Testis (tissue), 2 donors: ENCODE data around the gene FGF8.

ENCODE experiments used
- POLR2A ChIP-seq: fragments of 450-650 bp; IDR thresholded peaks from one replicate; pipeline ENCODE4 v1.6.1; 2017; ENCODE audit warnings: antibody characterized with exemption, mild to moderate bottlenecking, moderate library complexity
- TF ChIP-seq, protein P1 (sequence below), 3 experiments: fragments of 450-650 bp in 2 of 3; fragments of 200-600 bp in 1 of 3; sonication (generic) in 1 of 3; IDR thresholded peaks; one replicate each; pipeline ENCODE4 v1.5.1; 2016 to 2019; ENCODE audit warnings: antibody characterized with exemption in 3 of 3, mild to moderate bottlenecking in 2 of 3, moderate library complexity in 1 of 3

DNA sequence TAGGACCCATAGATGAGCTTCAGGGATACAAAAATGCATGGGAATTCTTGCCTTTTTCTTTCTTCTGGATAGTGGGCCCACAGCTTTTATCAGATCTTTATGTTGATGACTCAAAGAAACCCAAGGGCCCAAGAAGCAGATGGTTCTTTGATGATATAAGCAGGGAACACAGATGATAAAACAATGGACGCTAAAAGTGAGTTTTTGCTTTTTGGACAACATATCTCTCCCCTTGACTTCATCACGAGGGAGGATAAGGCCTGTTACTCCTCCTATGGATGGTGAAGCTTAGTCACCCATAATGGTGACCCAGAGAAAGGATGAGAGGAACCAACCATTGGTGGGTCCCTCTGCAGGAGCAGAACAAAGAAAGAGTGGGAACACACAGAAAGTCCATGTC, 48.8 kb upstream of the FGF8 start:
- TF ChIP-seq, protein P1, sequence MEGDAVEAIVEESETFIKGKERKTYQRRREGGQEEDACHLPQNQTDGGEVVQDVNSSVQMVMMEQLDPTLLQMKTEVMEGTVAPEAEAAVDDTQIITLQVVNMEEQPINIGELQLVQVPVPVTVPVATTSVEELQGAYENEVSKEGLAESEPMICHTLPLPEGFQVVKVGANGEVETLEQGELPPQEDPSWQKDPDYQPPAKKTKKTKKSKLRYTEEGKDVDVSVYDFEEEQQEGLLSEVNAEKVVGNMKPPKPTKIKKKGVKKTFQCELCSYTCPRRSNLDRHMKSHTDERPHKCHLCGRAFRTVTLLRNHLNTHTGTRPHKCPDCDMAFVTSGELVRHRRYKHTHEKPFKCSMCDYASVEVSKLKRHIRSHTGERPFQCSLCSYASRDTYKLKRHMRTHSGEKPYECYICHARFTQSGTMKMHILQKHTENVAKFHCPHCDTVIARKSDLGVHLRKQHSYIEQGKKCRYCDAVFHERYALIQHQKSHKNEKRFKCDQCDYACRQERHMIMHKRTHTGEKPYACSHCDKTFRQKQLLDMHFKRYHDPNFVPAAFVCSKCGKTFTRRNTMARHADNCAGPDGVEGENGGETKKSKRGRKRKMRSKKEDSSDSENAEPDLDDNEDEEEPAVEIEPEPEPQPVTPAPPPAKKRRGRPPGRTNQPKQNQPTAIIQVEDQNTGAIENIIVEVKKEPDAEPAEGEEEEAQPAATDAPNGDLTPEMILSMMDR (IDR thresholded peaks at IDR 0.05) = no peak
- no peak for TF ChIP-seq POLR2A
